Measurements from ENCODE around the gene NUDC.

DNA sequence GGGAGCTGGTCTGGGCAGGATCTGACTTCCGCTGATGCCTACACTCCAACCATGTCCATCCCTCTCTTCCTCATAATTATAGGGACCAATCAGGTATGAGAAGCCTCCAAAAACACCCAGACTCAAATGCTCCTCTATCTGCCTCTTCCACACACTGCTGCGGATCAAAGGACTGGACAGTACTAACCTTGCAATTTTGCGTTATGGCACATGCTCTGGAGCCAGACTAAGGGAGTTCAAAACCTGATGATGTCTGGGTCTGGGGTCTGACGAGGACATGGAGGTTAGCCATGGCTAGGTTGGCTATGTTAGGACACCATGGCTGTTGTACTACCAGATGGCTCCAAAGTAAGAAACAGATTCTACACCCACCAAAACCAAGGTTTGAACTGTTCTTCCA is 41.8 kb upstream of the NUDC start:
- no peak for TF ChIP-seq POLR2A (IDR thresholded peaks at IDR 0.05)
- TF ChIP-seq, protein P1, sequence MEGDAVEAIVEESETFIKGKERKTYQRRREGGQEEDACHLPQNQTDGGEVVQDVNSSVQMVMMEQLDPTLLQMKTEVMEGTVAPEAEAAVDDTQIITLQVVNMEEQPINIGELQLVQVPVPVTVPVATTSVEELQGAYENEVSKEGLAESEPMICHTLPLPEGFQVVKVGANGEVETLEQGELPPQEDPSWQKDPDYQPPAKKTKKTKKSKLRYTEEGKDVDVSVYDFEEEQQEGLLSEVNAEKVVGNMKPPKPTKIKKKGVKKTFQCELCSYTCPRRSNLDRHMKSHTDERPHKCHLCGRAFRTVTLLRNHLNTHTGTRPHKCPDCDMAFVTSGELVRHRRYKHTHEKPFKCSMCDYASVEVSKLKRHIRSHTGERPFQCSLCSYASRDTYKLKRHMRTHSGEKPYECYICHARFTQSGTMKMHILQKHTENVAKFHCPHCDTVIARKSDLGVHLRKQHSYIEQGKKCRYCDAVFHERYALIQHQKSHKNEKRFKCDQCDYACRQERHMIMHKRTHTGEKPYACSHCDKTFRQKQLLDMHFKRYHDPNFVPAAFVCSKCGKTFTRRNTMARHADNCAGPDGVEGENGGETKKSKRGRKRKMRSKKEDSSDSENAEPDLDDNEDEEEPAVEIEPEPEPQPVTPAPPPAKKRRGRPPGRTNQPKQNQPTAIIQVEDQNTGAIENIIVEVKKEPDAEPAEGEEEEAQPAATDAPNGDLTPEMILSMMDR (IDR thresholded peaks at IDR 0.05 in 8 of 11, conservative IDR thresholded peaks at IDR 0.05 in 3 of 11), result no peak
